IMR-90 (cell line): ENCODE measurements around the gene GOLT1A. TPM values are rescaled to one million over a fixed set of nuclear protein-coding genes. Genes with fewer than 3 reads are reported as not detected.

Experiments used
- ATAC-seq: fragments of 200-7000 bp; cut with Tn5 transposase; 2 replicates; pipeline ENCODE4 v1.9.1; 2020; ENCODE audit warnings: low read depth, mild to moderate bottlenecking, moderate library complexity
- BruUV-seq: library from RNA; stranded (reverse); fragments of 400-500 nt; replicated peaks from 2 replicates; lab custom pipeline; 2021; lab: Mats Ljungman, UMichigan
- CTCF ChIA-PET: fragments of 300-600 bp; formaldehyde crosslinking; extraction: SDS; loops from one replicate; lab custom pipeline; 2021; ENCODE audit warnings: antibody characterized with exemption; lab: Yijun Ruan, JAX
- POLR2A ChIA-PET: fragments of 300-600 bp; sonication (Branson Sonifier 250); formaldehyde crosslinking; loops from one replicate; lab custom pipeline; 2022; ENCODE audit warnings: antibody characterized with exemption; ENCODE audit not compliant: unreplicated experiment; lab: Charles Lee
- DNase-seq: peaks from one replicate; pipeline ENCODE4 v3.0.0; 2013
- H2AFZ ChIP-seq: replicated peaks from 2 replicates; pipeline ENCODE3; 2013; ENCODE audit warnings: low read length, mild to moderate bottlenecking; ENCODE audit not compliant: poor library complexity
- H2AK5ac ChIP-seq: 2 replicates; pipeline ENCODE4 v1.6.1; 2013; ENCODE audit warnings: low read depth, low read length, inconsistent platforms
- H2AK9ac ChIP-seq: replicated peaks from 2 replicates; pipeline ENCODE3; 2013; ENCODE audit warnings: mild to moderate bottlenecking, low read depth, low read length, moderate library complexity; ENCODE audit not compliant: poor library complexity
- H2BK120ac ChIP-seq: 2 replicates; pipeline ENCODE4 v1.6.1; 2013; ENCODE audit warnings: low read depth, low read length, inconsistent platforms
- H2BK15ac ChIP-seq: 3 replicates; pipeline ENCODE4 v1.6.1; 2013; ENCODE audit warnings: low read depth, low read length, inconsistent platforms
- H2BK20ac ChIP-seq: 2 replicates; pipeline ENCODE4 v1.6.1; 2013; ENCODE audit warnings: low read depth, mild to moderate bottlenecking, inconsistent platforms, low read length, moderate library complexity
- H2BK5ac ChIP-seq: 2 replicates; pipeline ENCODE4 v1.6.1; 2013; ENCODE audit warnings: mild to moderate bottlenecking, low read depth, low read length, inconsistent platforms; ENCODE audit not compliant: poor library complexity, severe bottlenecking
- H3K14ac ChIP-seq: replicated peaks from 2 replicates; pipeline ENCODE4 v1.6.1; 2013; ENCODE audit warnings: low read depth, low read length, inconsistent platforms
- H3K18ac ChIP-seq: 2 replicates; pipeline ENCODE4 v1.6.1; 2013; ENCODE audit warnings: low read depth, low read length, control low read depth
- H3K23ac ChIP-seq: 2 replicates; pipeline ENCODE4 v1.6.1; 2013; ENCODE audit warnings: low read depth, low read length, inconsistent platforms
- H3K27ac ChIP-seq: 2 replicates; pipeline ENCODE4 v1.5.1; 2013; ENCODE audit warnings: mild to moderate bottlenecking, control low read depth, low read length; ENCODE audit not compliant: insufficient read depth
- H3K27me3 ChIP-seq: 2 replicates; pipeline ENCODE4 v1.6.1; 2013; ENCODE audit warnings: low read length; ENCODE audit not compliant: control insufficient read depth, insufficient read depth
- H3K36me3 ChIP-seq: 2 replicates; pipeline ENCODE4 v1.6.1; 2013; ENCODE audit warnings: low read length, mixed read lengths; ENCODE audit not compliant: control insufficient read depth, insufficient read depth
- H3K4ac ChIP-seq: 2 replicates; pipeline ENCODE4 v1.6.1; 2013; ENCODE audit warnings: low read depth, low read length, inconsistent platforms
- H3K4me1 ChIP-seq: 2 replicates; pipeline ENCODE4 v1.6.1; 2013; ENCODE audit warnings: low read length, mixed read lengths; ENCODE audit not compliant: control insufficient read depth, insufficient read depth
- H3K4me2 ChIP-seq: 2 replicates; pipeline ENCODE4 v1.6.1; 2013; ENCODE audit warnings: low read depth, mild to moderate bottlenecking, control low read depth, low read length, moderate library complexity
- H3K4me3 ChIP-seq: 2 replicates; pipeline ENCODE4 v1.5.1; 2013; ENCODE audit warnings: low read depth, mild to moderate bottlenecking, control low read depth, low read length, moderate library complexity; ENCODE audit not compliant: insufficient read depth
- H3K56ac ChIP-seq: 2 replicates; pipeline ENCODE4 v1.6.1; 2013; ENCODE audit warnings: low read length, inconsistent platforms; ENCODE audit not compliant: insufficient read depth; ENCODE audit errors: extremely low read depth
- H3K79me1 ChIP-seq, 2 experiments: 2 replicates each; pipeline ENCODE4 v1.6.1; 2013; ENCODE audit warnings: low read length in 2 of 2, inconsistent platforms in 1 of 2, low read depth in 1 of 2
- H3K9ac ChIP-seq: 2 replicates; pipeline ENCODE4 v1.6.1; 2013; ENCODE audit warnings: low read depth, low read length, control low read depth
- H3K9me1 ChIP-seq: 2 replicates; pipeline ENCODE4 v1.6.1; 2013; ENCODE audit warnings: low read length, inconsistent platforms; ENCODE audit not compliant: insufficient read depth
- H3K9me3 ChIP-seq: 2 replicates; pipeline ENCODE4 v1.6.1; 2013; ENCODE audit warnings: low read length; ENCODE audit not compliant: control insufficient read depth, insufficient read depth
- H4K20me1 ChIP-seq: 2 replicates; pipeline ENCODE4 v1.6.1; 2013; ENCODE audit warnings: low read length, inconsistent platforms; ENCODE audit not compliant: insufficient read depth
- H4K5ac ChIP-seq: 2 replicates; pipeline ENCODE4 v1.6.1; 2013; ENCODE audit warnings: mild to moderate bottlenecking, low read depth, low read length, control low read depth
- H4K8ac ChIP-seq, 2 experiments: 2 replicates each; pipeline ENCODE4 v1.6.1; 2013; ENCODE audit warnings: low read depth in 2 of 2, low read length in 2 of 2, control low read depth in 1 of 2, inconsistent platforms in 1 of 2
- H4K91ac ChIP-seq: 2 replicates; pipeline ENCODE4 v1.6.1; 2013; ENCODE audit warnings: low read depth, low read length, inconsistent platforms; ENCODE audit not compliant: insufficient read depth
- BHLHE40 ChIP-seq: fragments of 150-350 bp; IDR thresholded peaks from 2 replicates; pipeline ENCODE4 v1.6.1; 2016; ENCODE audit warnings: mild to moderate bottlenecking, low read depth, low read length
- CEBPB ChIP-seq: IDR thresholded peaks from 2 replicates; pipeline ENCODE4 v1.6.1; 2012; ENCODE audit warnings: low read depth, low read length, improper control_type of control experiment
- CHD1 ChIP-seq: IDR thresholded peaks from 2 replicates; pipeline ENCODE4 v1.6.1; 2012; ENCODE audit warnings: low read depth, low read length, improper control_type of control experiment
- FOS ChIP-seq: fragments of 150-350 bp; IDR thresholded peaks from 2 replicates; pipeline ENCODE4 v1.6.1; 2016; ENCODE audit warnings: low read depth, low read length
- MAZ ChIP-seq: IDR thresholded peaks from 2 replicates; pipeline ENCODE4 v1.6.1; 2012; ENCODE audit warnings: low read depth, mild to moderate bottlenecking, low read length, improper control_type of control experiment, moderate library complexity, borderline replicate concordance
- MXI1 ChIP-seq: IDR thresholded peaks from 2 replicates; pipeline ENCODE4 v1.6.1; 2012; ENCODE audit warnings: low read depth, mild to moderate bottlenecking, low read length, moderate library complexity, borderline replicate concordance
- NFE2L2 ChIP-seq: fragments of 150-350 bp; IDR thresholded peaks from 2 replicates; pipeline ENCODE4 v1.6.1; 2016; ENCODE audit warnings: low read depth, mild to moderate bottlenecking, low read length
- POLR2A ChIP-seq: IDR thresholded peaks from 2 replicates; pipeline ENCODE4 v1.6.1; 2012; ENCODE audit warnings: mild to moderate bottlenecking, low read depth, low read length
- RAD21 ChIP-seq: IDR thresholded peaks from 2 replicates; pipeline ENCODE4 v1.6.1; 2012; ENCODE audit warnings: low read length, improper control_type of control experiment
- RCOR1 ChIP-seq: IDR thresholded peaks from 2 replicates; pipeline ENCODE4 v1.6.1; 2012; ENCODE audit warnings: mild to moderate bottlenecking, low read length, improper control_type of control experiment; ENCODE audit not compliant: insufficient replicate concordance
- RFX5 ChIP-seq: IDR thresholded peaks from 2 replicates; pipeline ENCODE4 v1.8.0; 2012; ENCODE audit warnings: low read depth, mild to moderate bottlenecking, low read length, moderate library complexity
- SMC3 ChIP-seq: fragments of 150-350 bp; IDR thresholded peaks from 2 replicates; pipeline ENCODE4 v1.6.1; 2016; ENCODE audit warnings: low read depth, mild to moderate bottlenecking, antibody characterized with exemption, low read length, moderate library complexity
- WGBS, 2 experiments: methylation state at CpG; one replicate each; pipeline versions ENCODE4 v1.1.5 to v1.1.7; 2013; ENCODE audit warnings: missing lambda C conversion rate in 2 of 2; ENCODE audit not compliant: insufficient read length in 1 of 2; ENCODE audit errors: extremely low coverage in 2 of 2; 5-methylcytosine and 5-hydroxymethylcytosine counted together
- dilution Hi-C: fragments of 300-500 bp; cut with HindIII; formaldehyde crosslinking; loops from one replicate; pipeline ENCODE4 v1.14.3; 2018; ENCODE audit warnings: low sequenced_read_pairs; ENCODE audit not compliant: unreplicated experiment
- in situ Hi-C: fragments of 300-500 bp; cut with MboI; formaldehyde crosslinking; loops from 3 replicates; pipeline ENCODE4 v1.14.3; 2019; ENCODE audit warnings: low sequenced_read_pairs, inconsistent platforms, mixed read lengths
- intact Hi-C: fragments of 100-400 bp; cut with micrococcal nuclease; formaldehyde crosslinking; loops from 2 replicates; pipeline ENCODE4 v1.10.0; 2022
- polyA plus RNA-seq, 3 experiments: library from polyadenylated mRNA; depleted of rRNA; stranded (reverse); fragments of >200 nt; gene quantifications; 2 replicates each; pipeline ENCODE4 v1.2.3, GENCODE V29; 2012; ENCODE audit warnings: low replicate concordance in 1 of 3
- total RNA-seq: library from RNA; depleted of rRNA; stranded (reverse); fragments of >200 nt; gene quantifications from 2 replicates; pipeline ENCODE4 v1.2.3, GENCODE V29; 2012
- TF ChIP-seq, protein P1 (sequence below): conservative IDR thresholded peaks from 2 replicates; pipeline ENCODE4 v1.5.1; 2012; ENCODE audit warnings: mild to moderate bottlenecking, low read depth, low read length, improper control_type of control experiment
- TF ChIP-seq, protein P2 (sequence below): fragments of 150-350 bp; IDR thresholded peaks from 2 replicates; pipeline ENCODE4 v1.6.1; 2016; ENCODE audit warnings: low read depth, mild to moderate bottlenecking, low read length, moderate library complexity, borderline replicate concordance
- TF ChIP-seq, protein P3 (sequence below): fragments of 150-350 bp; IDR thresholded peaks from 2 replicates; pipeline ENCODE4 v1.6.1; 2017; ENCODE audit warnings: mild to moderate bottlenecking, antibody characterized with exemption, low read length, low read depth

The GOLT1A gene
- total and polyA plus RNA-seq, 2 of the 4 experiments (the other 2 are of a cell fraction), result 0.32 TPM; not detected in 1

DNA sequence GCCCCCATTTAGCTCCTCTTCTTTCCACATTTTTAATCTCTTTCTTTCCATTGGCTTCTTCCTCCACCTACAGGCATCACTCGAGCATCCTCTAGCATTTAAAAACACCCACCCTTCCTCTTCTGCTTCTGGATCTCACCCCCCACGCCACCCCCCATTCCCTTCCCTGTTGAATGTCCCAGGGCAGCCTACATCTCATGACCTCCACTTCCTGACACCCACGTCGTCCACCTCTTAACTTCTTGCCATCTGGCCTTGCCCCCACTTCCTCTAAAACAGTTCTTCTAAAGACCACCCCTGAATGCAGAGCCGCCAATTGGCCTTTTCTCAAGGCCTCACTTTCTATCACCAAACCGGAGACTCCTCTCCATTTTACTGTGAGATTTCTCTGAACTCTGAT lies 55.8 kb downstream of the GOLT1A start:
- Histone ChIP-seq H3K56ac (no peak overlapping the region), H3K36me3 (no peaks in the 10 kb centered on the region), H3K18ac (no peak overlapping the region), H3K23ac (no peak overlapping the region), H3K4me3 (no peak overlapping the region), H2BK5ac (no peak overlapping the region), H3K27ac (no peak overlapping the region), H2AK5ac (no peak overlapping the region), H3K27me3 (peaks cover 10% of the 10 kb centered on the region; the same call in 1 of the 2 replicates), H4K8ac (no peak overlapping the region), H3K4me2 (no peak overlapping the region), H3K4me1 (no peaks in the 10 kb centered on the region), H3K4ac (no peak overlapping the region), H2BK120ac (no peak overlapping the region), H3K14ac (no peak overlapping the region), H4K5ac (no peak overlapping the region), H3K79me1 (no peaks in the 10 kb centered on the region), H4K91ac (no peak overlapping the region), H4K20me1 (no peaks in the 10 kb centered on the region), H3K9me3 (no peaks in the 10 kb centered on the region), H2BK15ac (no peak overlapping the region), H3K9ac (no peak overlapping the region), H2BK20ac (no peak overlapping the region), H2AK9ac (no peak overlapping the region), H3K9me1 (peaks cover under 1% of the 10 kb centered on the region; the same call in 1 of the 2 replicates), H2AFZ (no peak overlapping the region)
- ATAC-seq (no peak), DNase-seq (no peak)
- intact Hi-C loops, result no loop called here
- CTCF ChIA-PET, result no interaction called here
- 36% methylated on average over 6 of the region's 6 CpGs; no CpG with 5 or more reads in 1 of the 2 experiments for WGBS, 2 experiments
- BruUV-seq, result no TSS peak
- dilution Hi-C loops, result loop anchor here (25.0 kb wide), 1 partner anchor 229 kb away; no protein-coding TSS in a partner anchor
- POLR2A ChIA-PET, result no interaction called here
- no peak for TF ChIP-seq NFE2L2
- TF ChIP-seq RFX5, result no peak
- TF ChIP-seq, protein P1, sequence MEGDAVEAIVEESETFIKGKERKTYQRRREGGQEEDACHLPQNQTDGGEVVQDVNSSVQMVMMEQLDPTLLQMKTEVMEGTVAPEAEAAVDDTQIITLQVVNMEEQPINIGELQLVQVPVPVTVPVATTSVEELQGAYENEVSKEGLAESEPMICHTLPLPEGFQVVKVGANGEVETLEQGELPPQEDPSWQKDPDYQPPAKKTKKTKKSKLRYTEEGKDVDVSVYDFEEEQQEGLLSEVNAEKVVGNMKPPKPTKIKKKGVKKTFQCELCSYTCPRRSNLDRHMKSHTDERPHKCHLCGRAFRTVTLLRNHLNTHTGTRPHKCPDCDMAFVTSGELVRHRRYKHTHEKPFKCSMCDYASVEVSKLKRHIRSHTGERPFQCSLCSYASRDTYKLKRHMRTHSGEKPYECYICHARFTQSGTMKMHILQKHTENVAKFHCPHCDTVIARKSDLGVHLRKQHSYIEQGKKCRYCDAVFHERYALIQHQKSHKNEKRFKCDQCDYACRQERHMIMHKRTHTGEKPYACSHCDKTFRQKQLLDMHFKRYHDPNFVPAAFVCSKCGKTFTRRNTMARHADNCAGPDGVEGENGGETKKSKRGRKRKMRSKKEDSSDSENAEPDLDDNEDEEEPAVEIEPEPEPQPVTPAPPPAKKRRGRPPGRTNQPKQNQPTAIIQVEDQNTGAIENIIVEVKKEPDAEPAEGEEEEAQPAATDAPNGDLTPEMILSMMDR, result no peak
- no peak for TF ChIP-seq RAD21
- TF ChIP-seq FOS, result no peak
- no peak for TF ChIP-seq RCOR1
- TF ChIP-seq BHLHE40, result no peak
- TF ChIP-seq, protein P2, sequence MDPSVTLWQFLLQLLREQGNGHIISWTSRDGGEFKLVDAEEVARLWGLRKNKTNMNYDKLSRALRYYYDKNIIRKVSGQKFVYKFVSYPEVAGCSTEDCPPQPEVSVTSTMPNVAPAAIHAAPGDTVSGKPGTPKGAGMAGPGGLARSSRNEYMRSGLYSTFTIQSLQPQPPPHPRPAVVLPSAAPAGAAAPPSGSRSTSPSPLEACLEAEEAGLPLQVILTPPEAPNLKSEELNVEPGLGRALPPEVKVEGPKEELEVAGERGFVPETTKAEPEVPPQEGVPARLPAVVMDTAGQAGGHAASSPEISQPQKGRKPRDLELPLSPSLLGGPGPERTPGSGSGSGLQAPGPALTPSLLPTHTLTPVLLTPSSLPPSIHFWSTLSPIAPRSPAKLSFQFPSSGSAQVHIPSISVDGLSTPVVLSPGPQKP, result no peak
- TF ChIP-seq POLR2A, result no peak
- TF ChIP-seq, protein P3, sequence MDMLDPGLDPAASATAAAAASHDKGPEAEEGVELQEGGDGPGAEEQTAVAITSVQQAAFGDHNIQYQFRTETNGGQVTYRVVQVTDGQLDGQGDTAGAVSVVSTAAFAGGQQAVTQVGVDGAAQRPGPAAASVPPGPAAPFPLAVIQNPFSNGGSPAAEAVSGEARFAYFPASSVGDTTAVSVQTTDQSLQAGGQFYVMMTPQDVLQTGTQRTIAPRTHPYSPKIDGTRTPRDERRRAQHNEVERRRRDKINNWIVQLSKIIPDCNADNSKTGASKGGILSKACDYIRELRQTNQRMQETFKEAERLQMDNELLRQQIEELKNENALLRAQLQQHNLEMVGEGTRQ, result no peak
- TF ChIP-seq SMC3, result no peak
- no peak for TF ChIP-seq CHD1
- TF ChIP-seq MXI1, result no peak
- TF ChIP-seq MAZ, result no peak
- no peak for TF ChIP-seq CEBPB
- in situ Hi-C loops, result loop anchor here (5.0 kb wide), 1 partner anchor 204 kb away; no protein-coding TSS in a partner anchor
